AG04450 (cell line): ENCODE results near the gene POLR2J3. TPM values are rescaled to one million over a fixed set of nuclear protein-coding genes. Genes with fewer than 3 reads are reported as not detected.
"Not testable (repeated sequence)": the region's sequence is repeated elsewhere in the genome, so short reads cannot be mapped to it uniquely, and the experiment has no call there.

Source experiments
- CTCF ChIA-PET: fragments of 300-600, 350-600 bp; formaldehyde crosslinking; extraction: SDS; loops from one replicate; lab custom pipeline; 2022; ENCODE audit warnings: antibody characterized with exemption, inconsistent platforms; lab: Charles Lee
- POLR2A ChIA-PET: fragments of 350-600 bp; formaldehyde crosslinking; extraction: SDS; loops from one replicate; lab custom pipeline; 2021; ENCODE audit warnings: antibody characterized with exemption, inconsistent platforms; lab: Yijun Ruan, JAX
- DNase-seq: peaks from one replicate; pipeline ENCODE4 v3.0.0-alpha.2; 2011; ENCODE audit warnings: low read depth, low spot score
- H3K27ac ChIP-seq: one replicate; pipeline ENCODE4 v1.5.1; 2012; ENCODE audit warnings: low read depth, low read length, control low read depth
- H3K27me3 ChIP-seq: one replicate; pipeline ENCODE4 v1.6.0; 2012; ENCODE audit warnings: low read length; ENCODE audit not compliant: control insufficient read depth, insufficient read depth
- H3K4me3 ChIP-seq: 2 replicates; pipeline ENCODE4 v1.5.1; 2011; ENCODE audit warnings: mild to moderate bottlenecking, low read depth, low read length, control low read depth
- H3K9me3 ChIP-seq: 2 replicates; pipeline ENCODE4 v1.5.1; 2012; ENCODE audit warnings: low read length; ENCODE audit not compliant: control insufficient read depth, insufficient read depth
- polyA plus RNA-seq: library from polyadenylated mRNA; depleted of rRNA; stranded (reverse); fragments of >200 nt; gene quantifications from 2 replicates; pipeline ENCODE4 v1.2.3, GENCODE V29; 2011

Gene POLR2J3
- polyA plus RNA-seq, 1 experiment: 59.9 TPM

- H3K27ac ChIP-seq, H3K27me3 ChIP-seq, POLR2A ChIA-PET, H3K4me3 ChIP-seq, H3K9me3 ChIP-seq, DNase-seq, CTCF ChIA-PET: not testable (repeated sequence)
Measured at GRCh38 chr7:102540604-102541003, 31.8 kb downstream of the POLR2J3 start.

- DNase-seq, CTCF ChIA-PET, H3K27ac ChIP-seq: not testable (repeated sequence)
Measured at GRCh38 chr7:102535062-102535615, 37.2 kb downstream of the POLR2J3 start.

GRCh38 chr7:102532127-102532526, 40.3 kb downstream of the POLR2J3 start:
- DNase-seq, H3K4me3 ChIP-seq, H3K27me3 ChIP-seq, H3K9me3 ChIP-seq, CTCF ChIA-PET, H3K27ac ChIP-seq, POLR2A ChIA-PET: not testable (repeated sequence)

More at GRCh38 chr7:102535062-102535615, 37.2 kb downstream of the POLR2J3 start:
- H3K4me3 ChIP-seq, H3K9me3 ChIP-seq, H3K27me3 ChIP-seq, POLR2A ChIA-PET: not testable (repeated sequence)

GRCh38 chr7:102531583-102531982, 40.8 kb downstream of the POLR2J3 start:
- H3K9me3 ChIP-seq, H3K4me3 ChIP-seq, CTCF ChIA-PET, H3K27me3 ChIP-seq, POLR2A ChIA-PET, DNase-seq, H3K27ac ChIP-seq: not testable (repeated sequence)

GRCh38 chr7:102527822-102528793, 44.3 kb downstream of the POLR2J3 start:
- CTCF ChIA-PET, DNase-seq, H3K9me3 ChIP-seq, H3K4me3 ChIP-seq, H3K27ac ChIP-seq, POLR2A ChIA-PET, H3K27me3 ChIP-seq: not testable (repeated sequence)

GRCh38 chr7:102527182-102527581, 45.2 kb downstream of the POLR2J3 start:
- H3K27me3 ChIP-seq, CTCF ChIA-PET, H3K4me3 ChIP-seq, H3K27ac ChIP-seq, POLR2A ChIA-PET, H3K9me3 ChIP-seq, DNase-seq: not testable (repeated sequence)

- H3K4me3 ChIP-seq, H3K27me3 ChIP-seq, POLR2A ChIA-PET, CTCF ChIA-PET, H3K9me3 ChIP-seq, DNase-seq, H3K27ac ChIP-seq: not testable (repeated sequence)
Measured at GRCh38 chr7:102524803-102525202, 47.6 kb downstream of the POLR2J3 start.

GRCh38 chr7:102520797-102521196, 51.6 kb downstream of the POLR2J3 start:
- H3K27ac ChIP-seq, DNase-seq, H3K27me3 ChIP-seq, CTCF ChIA-PET, H3K9me3 ChIP-seq, POLR2A ChIA-PET, H3K4me3 ChIP-seq: not testable (repeated sequence)

- H3K27ac ChIP-seq, POLR2A ChIA-PET, DNase-seq, CTCF ChIA-PET, H3K27me3 ChIP-seq, H3K4me3 ChIP-seq, H3K9me3 ChIP-seq: not testable (repeated sequence)
Measured at GRCh38 chr7:102517550-102518147, 54.7 kb downstream of the POLR2J3 start, which contains the start of gene RASA4B. Gene RASA4B, minus strand, starts transcription at chr7:102517777. Its CDS starts 67 bp downstream, at chr7:102517710.
